Kidney epithelial cell (primary cell): ENCODE results near the gene GNAS. TPM values are rescaled to one million over a fixed set of nuclear protein-coding genes. Genes with fewer than 3 reads are reported as not detected.
"Not testable (repeated sequence)": the region's sequence is repeated elsewhere in the genome, so short reads cannot be mapped to it uniquely, and the experiment has no call there.

Experiments used
- DNase-seq: peaks from one replicate; pipeline ENCODE4 v3.0.0-alpha.2; 2010; ENCODE audit warnings: low read depth
- H3K27me3 ChIP-seq: 2 replicates; pipeline ENCODE4 v1.6.0; 2011; ENCODE audit warnings: low read length; ENCODE audit not compliant: control insufficient read depth, insufficient read depth
- H3K36me3 ChIP-seq: 2 replicates; pipeline ENCODE4 v1.5.1; 2011; ENCODE audit warnings: low read length; ENCODE audit not compliant: control insufficient read depth, insufficient read depth
- H3K4me3 ChIP-seq: 2 replicates; pipeline ENCODE4 v1.5.1; 2011; ENCODE audit warnings: low read depth, mild to moderate bottlenecking, control low read depth, low read length
- CTCF ChIP-seq: IDR thresholded peaks from 2 replicates; pipeline ENCODE4 v1.5.1; 2011; ENCODE audit warnings: mild to moderate bottlenecking, moderate library complexity, low read length, control low read depth, inconsistent platforms; ENCODE audit not compliant: insufficient read depth, poor library complexity, severe bottlenecking
- total RNA-seq: library from RNA; depleted of rRNA; stranded (reverse); fragments of >200 nt; gene quantifications from 2 replicates; pipeline ENCODE4 v1.2.3, GENCODE V29; 2015

The GNAS gene
- total RNA-seq, 1 donor from 2014 or later, result 851 TPM

GRCh38 chr20:58938078-58938477 lies 85.6 kb downstream of the GNAS start:
- no peak for TF ChIP-seq CTCF
- H3K27me3 ChIP-seq, result peaks cover 7% of the 10 kb centered on the region

DNA sequence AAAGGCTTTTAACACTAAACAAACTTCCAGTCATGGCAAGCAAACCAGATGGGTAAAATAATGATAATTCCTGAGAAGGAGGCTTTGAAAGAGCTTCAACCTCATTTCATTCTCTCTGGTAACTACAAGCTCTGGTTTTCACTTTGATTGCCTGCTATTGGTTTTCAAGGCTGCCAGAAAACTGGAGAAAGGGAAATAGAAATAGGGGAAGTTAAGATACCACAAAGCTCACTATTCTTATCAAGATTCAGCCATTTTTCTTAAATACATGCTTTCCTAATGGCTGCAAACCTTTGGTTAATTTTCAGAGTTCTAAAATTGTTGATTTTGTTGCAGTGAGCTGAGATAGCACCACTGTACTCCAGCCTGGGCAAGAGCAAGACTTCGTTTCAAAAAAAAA lies 86.0 kb downstream of the GNAS start:
- no peak overlapping the region for H3K4me3 ChIP-seq
- no peaks in the 10 kb centered on the region for H3K36me3 ChIP-seq
- peaks cover 7% of the 10 kb centered on the region for H3K27me3 ChIP-seq
- TF ChIP-seq CTCF, result no peak
- DNase-seq, result no peak

More at GRCh38 chr20:58938078-58938477, 85.6 kb downstream of the GNAS start:
- DNase-seq, result no peak
- no peak overlapping the region for H3K4me3 ChIP-seq
- H3K36me3 ChIP-seq, result no peaks in the 10 kb centered on the region

DNA sequence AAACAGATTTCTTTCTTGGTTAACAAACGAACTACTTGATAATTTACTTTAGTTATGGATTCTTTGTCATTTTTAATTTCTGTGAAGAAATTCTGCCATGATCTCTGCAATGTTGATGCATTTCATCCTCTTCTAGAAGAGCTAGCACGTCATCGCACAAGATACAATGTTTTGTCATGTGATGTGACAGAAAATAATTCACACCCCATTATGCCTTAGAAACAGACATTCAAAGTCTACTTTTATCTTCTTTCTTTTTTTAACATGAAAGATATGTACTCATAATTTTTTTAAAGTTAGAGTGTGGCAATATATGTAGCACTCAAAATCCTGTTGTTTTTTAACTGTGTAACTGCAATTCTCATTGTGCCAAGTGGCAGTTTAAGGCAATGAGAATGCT lies 89.0 kb downstream of the GNAS start:
- no peak for TF ChIP-seq CTCF
- H3K36me3 ChIP-seq, result no peaks in the 10 kb centered on the region
- H3K4me3 ChIP-seq, result no peak overlapping the region
- no peak for DNase-seq
- peaks cover 7% of the 10 kb centered on the region for H3K27me3 ChIP-seq

DNA sequence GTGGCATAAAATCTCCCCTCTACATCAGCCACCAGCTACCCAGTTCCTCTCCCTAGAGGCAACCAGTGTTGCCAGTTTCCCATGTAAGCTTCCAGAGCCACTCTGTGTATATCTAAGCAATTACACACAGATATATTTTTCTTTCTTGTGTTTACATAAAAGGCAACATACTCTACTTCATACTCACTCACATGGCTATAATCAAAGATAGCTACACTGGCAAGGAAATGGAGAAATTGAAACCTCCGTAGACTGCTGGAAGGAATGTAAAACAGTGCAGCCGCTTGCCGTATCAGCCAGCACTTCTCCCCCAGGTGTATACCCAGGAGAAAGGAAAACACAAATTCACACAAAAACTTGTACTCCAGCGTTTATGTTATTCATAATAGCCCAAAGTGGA lies 90.0 kb downstream of the GNAS start:
- Histone ChIP-seq H3K27me3 (peaks cover 7% of the 10 kb centered on the region), H3K36me3 (no peaks in the 10 kb centered on the region), H3K4me3 (no peak overlapping the region)
- DNase-seq, result no peak
- no peak for TF ChIP-seq CTCF

- DNase-seq, result no peak
- H3K4me3 ChIP-seq, result no peak overlapping the region
- no peaks in the 10 kb centered on the region for H3K27me3 ChIP-seq
- no peaks in the 10 kb centered on the region for H3K36me3 ChIP-seq
- no peak for TF ChIP-seq CTCF
These were observed 92.1 kb downstream of the GNAS start for GRCh38 chr20:58944610-58945009.

- TF ChIP-seq CTCF, result no peak
- no peaks in the 10 kb centered on the region for H3K36me3 ChIP-seq
- no peak for DNase-seq
- no peaks in the 10 kb centered on the region for H3K27me3 ChIP-seq
- no peak overlapping the region for H3K4me3 ChIP-seq
These were observed 93.6 kb downstream of the GNAS start for GRCh38 chr20:58945965-58946631.

DNA sequence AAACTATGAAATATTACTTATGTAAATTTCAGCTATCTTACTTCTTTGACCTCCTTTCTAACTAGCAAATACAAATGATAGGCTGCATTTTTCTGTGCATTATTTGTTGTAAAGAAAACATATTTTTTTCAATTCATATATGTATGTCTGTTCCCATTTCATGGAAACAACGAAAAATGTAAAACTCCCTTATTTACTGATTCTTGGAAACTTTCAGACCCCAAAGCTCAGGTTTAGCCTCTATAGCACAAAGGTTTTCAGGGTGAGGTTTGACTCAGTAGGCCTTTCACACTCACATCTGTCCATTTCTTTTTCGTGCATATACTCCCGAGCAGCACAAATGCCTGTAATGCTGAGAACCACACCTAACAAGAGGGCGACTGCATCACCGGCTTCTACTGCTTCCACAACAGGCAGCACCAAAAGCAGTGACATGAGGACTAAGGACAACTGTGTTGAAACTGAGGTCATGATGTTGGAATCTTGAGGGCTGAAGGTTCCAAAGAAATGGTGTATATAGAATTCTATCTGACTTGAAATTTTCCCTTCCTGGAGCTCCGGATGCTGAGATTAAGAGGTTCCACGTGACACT lies 95.4 kb downstream of the GNAS start:
- not testable (repeated sequence) for H3K4me3 ChIP-seq, H3K36me3 ChIP-seq, H3K27me3 ChIP-seq, DNase-seq
